SU-DHL-6 (cell line): ENCODE data around the gene EML1.

Experiments
- H2AFZ ChIP-seq: fragments of 200-600 bp; sonication (generic); 2 replicates; pipeline ENCODE4 v1.6.1; 2014; ENCODE audit warnings: low read depth, mild to moderate bottlenecking, moderate library complexity, mixed read lengths, antibody characterized with exemption, low read length; ENCODE audit not compliant: severe bottlenecking
- H3F3A ChIP-seq: fragments of 200-600 bp; shearing (Covaris generic); 2 replicates; pipeline ENCODE4 v1.6.0; 2016; ENCODE audit warnings: antibody characterized with exemption, mild to moderate bottlenecking; ENCODE audit not compliant: insufficient read depth
- H3K27ac ChIP-seq: fragments of 200-600 bp; sonication (generic); 2 replicates; pipeline ENCODE4 v1.5.1; 2016; ENCODE audit warnings: low read depth, mild to moderate bottlenecking, low read length, moderate library complexity, mixed read lengths
- H3K27me3 ChIP-seq: fragments of 200-600 bp; sonication (generic), shearing (Covaris generic); 2 replicates; pipeline ENCODE4 v1.6.0; 2014; ENCODE audit warnings: mild to moderate bottlenecking, low read length
- H3K36me3 ChIP-seq: fragments of 200-600 bp; sonication (generic); 2 replicates; pipeline ENCODE4 v1.6.1; 2014; ENCODE audit warnings: mild to moderate bottlenecking, low read length, mixed read lengths
- H3K4me2 ChIP-seq: fragments of 300-600, 200-600 bp; shearing (Covaris generic), sonication (generic); 2 replicates; pipeline ENCODE4 v1.6.0; 2014; ENCODE audit warnings: low read length, low read depth, mild to moderate bottlenecking; ENCODE audit not compliant: poor library complexity, severe bottlenecking
- H3K4me3 ChIP-seq: fragments of 200-600 bp; sonication (generic); 2 replicates; pipeline ENCODE4 v1.5.1; 2014; ENCODE audit warnings: antibody characterized with exemption, low read length, mild to moderate bottlenecking, mixed read lengths; ENCODE audit not compliant: insufficient read depth, poor library complexity, severe bottlenecking
- H3K79me2 ChIP-seq: fragments of 200-600 bp; sonication (generic); 2 replicates; pipeline ENCODE4 v1.6.1; 2014; ENCODE audit warnings: mild to moderate bottlenecking, low read length, moderate library complexity; ENCODE audit not compliant: insufficient read depth
- H3K9ac ChIP-seq: fragments of 200-600 bp; sonication (generic); 2 replicates; pipeline ENCODE4 v1.7.0; 2014; ENCODE audit warnings: mild to moderate bottlenecking, low read length
- H3K9me2 ChIP-seq: fragments of 200-600 bp; sonication (generic); replicated peaks from 2 replicates; pipeline ENCODE4 v1.6.1; 2014; ENCODE audit warnings: low read length; ENCODE audit not compliant: insufficient read depth
- H3K9me3 ChIP-seq: fragments of 200-600 bp; sonication (generic); 2 replicates; pipeline ENCODE4 v1.6.1; 2014; ENCODE audit warnings: low read length, mixed read lengths; ENCODE audit not compliant: insufficient read depth
- H4K20me1 ChIP-seq: fragments of 200-600 bp; sonication (generic); 2 replicates; pipeline ENCODE4 v1.6.1; 2014; ENCODE audit warnings: low read depth, mild to moderate bottlenecking, antibody characterized with exemption, low read length, moderate library complexity, mixed read lengths
- EZH2phosphoT487 ChIP-seq: fragments of 200-600 bp; sonication (generic), shearing (Covaris generic); conservative IDR thresholded peaks from 2 replicates; pipeline ENCODE4 v1.6.1; 2018; ENCODE audit warnings: mild to moderate bottlenecking, antibody characterized with exemption, low read length, moderate library complexity, mixed read lengths
- TF ChIP-seq, protein P1 (sequence below): fragments of 200-600 bp; sonication (generic); IDR thresholded peaks from one replicate; pipeline ENCODE4 v1.5.1; 2017; ENCODE audit warnings: antibody characterized with exemption, mild to moderate bottlenecking, low read length, moderate library complexity; ENCODE audit not compliant: insufficient read depth, poor library complexity, severe bottlenecking

EML1 gene

DNA sequence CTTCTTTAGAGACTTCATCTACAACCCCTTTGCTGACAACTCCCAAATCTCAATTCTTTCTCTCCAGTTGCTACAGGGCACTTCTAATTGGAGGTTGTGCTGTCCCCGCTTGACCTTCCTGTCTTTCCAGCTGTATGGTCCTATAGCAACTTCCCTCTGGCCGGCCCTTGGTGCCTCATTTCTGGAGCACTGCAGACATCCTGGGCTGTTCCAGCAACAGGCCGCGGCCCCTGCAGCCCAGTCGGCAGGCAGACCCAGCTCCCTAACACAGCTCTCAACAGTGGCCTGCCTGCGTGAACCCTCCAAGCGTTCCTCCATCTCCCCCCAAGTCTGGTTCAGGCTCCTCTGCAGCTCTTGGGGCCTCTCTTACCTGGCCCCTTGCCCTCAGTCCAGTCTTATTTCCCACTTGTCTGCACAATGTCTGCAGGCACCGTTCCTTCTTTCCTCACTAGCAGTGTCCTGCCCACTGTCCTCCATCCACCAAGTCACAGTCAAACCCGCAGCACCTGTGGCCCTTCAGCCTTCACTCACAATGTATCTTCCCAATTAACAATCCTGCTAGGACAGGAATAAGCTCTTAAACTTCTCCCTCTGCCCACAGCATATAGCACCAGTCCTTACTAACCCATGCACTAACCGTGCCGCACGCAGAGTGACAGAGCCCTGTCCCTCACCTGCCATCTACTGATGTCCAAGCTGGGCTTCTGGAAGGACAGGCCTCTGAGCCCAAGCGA is 1.6 kb upstream of the EML1 start:
- no peak for TF ChIP-seq EZH2phosphoT487
- TF ChIP-seq, protein P1, sequence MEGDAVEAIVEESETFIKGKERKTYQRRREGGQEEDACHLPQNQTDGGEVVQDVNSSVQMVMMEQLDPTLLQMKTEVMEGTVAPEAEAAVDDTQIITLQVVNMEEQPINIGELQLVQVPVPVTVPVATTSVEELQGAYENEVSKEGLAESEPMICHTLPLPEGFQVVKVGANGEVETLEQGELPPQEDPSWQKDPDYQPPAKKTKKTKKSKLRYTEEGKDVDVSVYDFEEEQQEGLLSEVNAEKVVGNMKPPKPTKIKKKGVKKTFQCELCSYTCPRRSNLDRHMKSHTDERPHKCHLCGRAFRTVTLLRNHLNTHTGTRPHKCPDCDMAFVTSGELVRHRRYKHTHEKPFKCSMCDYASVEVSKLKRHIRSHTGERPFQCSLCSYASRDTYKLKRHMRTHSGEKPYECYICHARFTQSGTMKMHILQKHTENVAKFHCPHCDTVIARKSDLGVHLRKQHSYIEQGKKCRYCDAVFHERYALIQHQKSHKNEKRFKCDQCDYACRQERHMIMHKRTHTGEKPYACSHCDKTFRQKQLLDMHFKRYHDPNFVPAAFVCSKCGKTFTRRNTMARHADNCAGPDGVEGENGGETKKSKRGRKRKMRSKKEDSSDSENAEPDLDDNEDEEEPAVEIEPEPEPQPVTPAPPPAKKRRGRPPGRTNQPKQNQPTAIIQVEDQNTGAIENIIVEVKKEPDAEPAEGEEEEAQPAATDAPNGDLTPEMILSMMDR, result no peak
- Histone ChIP-seq H3F3A (no peaks in the 10 kb centered on the region), H3K27ac (no peak overlapping the region), H3K9ac (no peak overlapping the region), H4K20me1 (no peaks in the 10 kb centered on the region), H3K9me3 (no peaks in the 10 kb centered on the region), H3K4me2 (no peak overlapping the region), H3K27me3 (no peaks in the 10 kb centered on the region), H3K9me2 (no peaks in the 10 kb centered on the region), H3K79me2 (no peaks in the 10 kb centered on the region), H3K36me3 (no peaks in the 10 kb centered on the region), H3K4me3 (no peak overlapping the region), H2AFZ (no peak overlapping the region)

- Histone ChIP-seq H3K36me3 (no peaks in the 10 kb centered on the region), H3K4me3 (no peak overlapping the region), H2AFZ (no peak overlapping the region), H3K27me3 (no peaks in the 10 kb centered on the region), H3K79me2 (no peaks in the 10 kb centered on the region), H3F3A (no peaks in the 10 kb centered on the region), H3K27ac (no peak overlapping the region), H3K4me2 (no peak overlapping the region), H3K9me2 (no peaks in the 10 kb centered on the region), H3K9ac (no peak overlapping the region), H3K9me3 (no peaks in the 10 kb centered on the region), H4K20me1 (no peaks in the 10 kb centered on the region)
- TF ChIP-seq EZH2phosphoT487, result no peak
- TF ChIP-seq, protein P1, result no peak
These were observed 1.0 kb upstream of the EML1 start for GRCh38 chr14:99792210-99792535.

- Histone ChIP-seq H2AFZ (no peak overlapping the region), H3F3A (no peaks in the 10 kb centered on the region), H3K4me2 (no peak overlapping the region), H3K4me3 (no peak overlapping the region), H3K27ac (no peak overlapping the region), H4K20me1 (no peaks in the 10 kb centered on the region), H3K36me3 (no peaks in the 10 kb centered on the region), H3K27me3 (no peaks in the 10 kb centered on the region), H3K9me3 (no peaks in the 10 kb centered on the region), H3K79me2 (no peaks in the 10 kb centered on the region), H3K9ac (no peak overlapping the region), H3K9me2 (no peaks in the 10 kb centered on the region)
- TF ChIP-seq, protein P1, result no peak
- TF ChIP-seq EZH2phosphoT487, result no peak
These were observed 531 bp upstream of the EML1 start for GRCh38 chr14:99792551-99793212.
